K562 (cell line): ENCODE data around the gene AVPI1. TPM values are rescaled to one million over a fixed set of nuclear protein-coding genes. Genes with fewer than 3 reads are reported as not detected.

Source experiments
- BCL6 ChIP-seq: fragments of 250-450 bp; sonication (Bioruptor Pico); IDR thresholded peaks from 2 replicates; pipeline ENCODE4 v1.4.0; 2020
- GATAD2A ChIP-seq: fragments of 450-650 bp; IDR thresholded peaks from 2 replicates; pipeline ENCODE4 v1.6.1; 2017
- HNRNPK ChIP-seq: fragments of 200-400 bp; formaldehyde crosslinking; IDR thresholded peaks from one replicate; pipeline ENCODE4 v1.6.1; 2018; ENCODE audit warnings: mild to moderate bottlenecking, low read depth, low read length; ENCODE audit not compliant: poor library complexity, severe bottlenecking
- HOMEZ ChIP-seq: fragments of 250-450 bp; sonication (Bioruptor Pico); IDR thresholded peaks from 2 replicates; pipeline ENCODE4 v1.4.0; 2020; ENCODE audit warnings: mild to moderate bottlenecking, moderate library complexity
- KHSRP ChIP-seq: fragments of 450-650 bp; IDR thresholded peaks from 2 replicates; pipeline ENCODE4 v1.6.1; 2017
- MCM2 ChIP-seq: fragments of 450-650 bp; IDR thresholded peaks from 2 replicates; pipeline ENCODE4 v1.6.1; 2017; ENCODE audit warnings: low read depth, mild to moderate bottlenecking
- MCM5 ChIP-seq: fragments of 450-650 bp; IDR thresholded peaks from 2 replicates; pipeline ENCODE4 v1.6.1; 2016; ENCODE audit warnings: low read depth
- MED1 ChIP-seq: sonication (generic); formaldehyde crosslinking; IDR thresholded peaks from 2 replicates; pipeline ENCODE4 v1.8.1; 2023; ENCODE audit warnings: missing genetic modification reagents, borderline replicate concordance
- MIER1 ChIP-seq: fragments of 450-650 bp; IDR thresholded peaks from 2 replicates; pipeline ENCODE4 v1.6.1; 2016; ENCODE audit warnings: antibody characterized with exemption, mild to moderate bottlenecking, low read depth
- MITF ChIP-seq: IDR thresholded peaks from 2 replicates; pipeline ENCODE4 v1.6.1; 2014; ENCODE audit warnings: antibody characterized with exemption
- NFE2 ChIP-seq: IDR thresholded peaks from 2 replicates; pipeline ENCODE4 v1.6.1; 2014; ENCODE audit warnings: antibody characterized with exemption, low read depth
- NFIC ChIP-seq: fragments of 450-650 bp; IDR thresholded peaks from 2 replicates; pipeline ENCODE4 v1.6.1; 2017; ENCODE audit warnings: mild to moderate bottlenecking, inconsistent platforms
- RERE ChIP-seq: sonication (generic); formaldehyde crosslinking; IDR thresholded peaks from 2 replicates; pipeline ENCODE4 v1.8.0; 2023; ENCODE audit warnings: missing genetic modification reagents, mild to moderate bottlenecking, borderline replicate concordance
- XRCC4 ChIP-seq: IDR thresholded peaks from one replicate; pipeline ENCODE4 v1.6.1; 2011; ENCODE audit not compliant: insufficient read depth, insufficient read length; ENCODE audit errors: extremely low read depth
- ZNF174 ChIP-seq: fragments of 250-450 bp; sonication (Bioruptor Pico); IDR thresholded peaks from 2 replicates; pipeline ENCODE4 v1.4.0; 2020; ENCODE audit warnings: mild to moderate bottlenecking
- ZNF324 ChIP-seq: fragments of 250-450 bp; sonication (Bioruptor Pico); IDR thresholded peaks from 2 replicates; pipeline ENCODE4 v1.4.0; 2020; ENCODE audit warnings: mild to moderate bottlenecking
- ZNF699 ChIP-seq: fragments of 250-450 bp; sonication (Bioruptor Pico); IDR thresholded peaks from 2 replicates; pipeline ENCODE4 v1.8.0; 2021; ENCODE audit warnings: mild to moderate bottlenecking, moderate library complexity; ENCODE audit not compliant: insufficient replicate concordance
- polyA plus RNA-seq, 8 experiments: library from polyadenylated mRNA; depleted of rRNA in 4 of 8; stranded (reverse) in 5 of 8; unstranded in 3 of 8; fragments of >200 nt; fragmentation: Nextera tagmentation in 2 of 8; fragmentation: Illumina TruSeq in 1 of 8; extraction: Ambion mirVana in 2 of 8; extraction: Trizol in 1 of 8; gene quantifications; 2 replicates each; pipeline versions ENCODE4 v1.2.1 to v1.2.3, GENCODE V29; 2011 to 2014; ENCODE audit warnings: inconsistent platforms in 1 of 8, missing spikeins in 1 of 8
- total RNA-seq, 7 experiments: library from RNA; depleted of rRNA in 6 of 7; stranded (reverse); fragments of >200 nt in 6 of 7; fragmentation: Illumina TruSeq in 2 of 7; extraction: Trizol in 2 of 7; gene quantifications; 2 replicates each; pipeline versions ENCODE4 v1.2.1 to v1.2.3, GENCODE V29; 2011 to 2021; ENCODE audit warnings: low replicate concordance in 1 of 7

Gene AVPI1
- total and polyA plus RNA-seq, 9 of the 15 experiments (the other 6 are each of a cell fraction or from before 2014, with no cell fraction given): 0.90 to 10.4 (median 7.4) TPM

GRCh38 chr10:97713826-97714400, 26.9 kb upstream of the AVPI1 start (continued):
- TF ChIP-seq HOMEZ (CRISPR knock-in tag) (no peak), GATAD2A (no peak), ZNF699 (CRISPR knock-in tag) (no peak), BCL6 (no peak), RERE (CRISPR knock-in tag) (no peak), ZNF324 (CRISPR knock-in tag) (no peak), NFE2 (no peak), MCM5 (no peak), MCM2 (no peak), HNRNPK (no peak), MIER1 (no peak), ZNF174 (no peak), NFIC (0 out of 2 replicates have a peak, but pooled peaks have one; percentile 19), MITF (no peak), MED1 (CRISPR knock-in tag) (no peak), KHSRP (no peak), XRCC4 (no peak)
